Kidney (tissue), 22 donors: Measurements from ENCODE around the gene GOLGA2. TPM values are rescaled to one million over a fixed set of nuclear protein-coding genes. Genes with fewer than 3 reads are reported as not detected.

ENCODE experiments used
- DNase-seq, 5 donors: peaks; one replicate each; pipeline ENCODE4 v3.0.0-alpha.2; 2013 to 2020
- FAIRE-seq: peaks from 2 replicates; lab custom pipeline; 2012; peaks lifted over from hg19 to GRCh38; lab: Jason Lieb, UNC
- H3K27ac ChIP-seq, 2 donors: one replicate each; pipeline ENCODE4 v1.7.0; 2013; ENCODE audit warnings: low read depth in 2 of 2, low read length in 2 of 2, inconsistent platforms in 1 of 2
- H3K27me3 ChIP-seq: one replicate; pipeline ENCODE4 v1.7.1; 2013; ENCODE audit warnings: low read length, inconsistent platforms; ENCODE audit not compliant: control insufficient read depth, insufficient read depth
- H3K36me3 ChIP-seq, 3 donors: one replicate each; pipeline versions ENCODE4 v1.7.0 to v1.7.1; 2013; ENCODE audit warnings: low read length in 3 of 3, control low read depth in 1 of 3, inconsistent platforms in 1 of 3; ENCODE audit not compliant: insufficient read depth in 3 of 3, control insufficient read depth in 2 of 3
- H3K4me1 ChIP-seq, 3 donors: one replicate each; pipeline versions ENCODE4 v1.7.0 to v1.7.1; 2013; ENCODE audit warnings: low read length in 3 of 3, inconsistent platforms in 1 of 3, low read depth in 1 of 3; ENCODE audit not compliant: control insufficient read depth in 2 of 3, insufficient read depth in 2 of 3
- H3K4me3 ChIP-seq, 3 donors: one replicate each; pipeline versions ENCODE4 v1.7.0 to v1.8.1; 2013; ENCODE audit warnings: low read length in 3 of 3, control low read depth in 1 of 3, inconsistent platforms in 1 of 3
- H3K9ac ChIP-seq, 3 donors: one replicate each; pipeline versions ENCODE4 v1.7.0 to v1.7.1; 2013; ENCODE audit warnings: low read length in 3 of 3, control low read depth in 1 of 3, inconsistent platforms in 1 of 3
- H3K9me3 ChIP-seq, 3 donors: one replicate each; pipeline versions ENCODE4 v1.7.0 to v1.7.1; 2013; ENCODE audit warnings: low read length in 3 of 3, control low read depth in 1 of 3, inconsistent platforms in 1 of 3; ENCODE audit not compliant: control insufficient read depth in 2 of 3, insufficient read depth in 1 of 3
- intact Hi-C: fragments of 100-400 bp; cut with DNase I; formaldehyde crosslinking; loops from one replicate; pipeline ENCODE4 v1.11.1; 2022
- long read RNA-seq, 10 donors: library from polyadenylated mRNA in 1 of 10; unstranded in 1 of 10; transcript quantifications; one replicate each; pipeline ENCODE4 v2.0.0 and lab custom pipeline, GENCODE V29; 2021 to 2026
- polyA plus RNA-seq: library from polyadenylated mRNA; stranded (reverse); fragments of 350-450 nt; fragmentation: Illumina TruSeq; extraction: RNeasy Lipid Tissue Mini Kit (QIAGEN cat#74804); gene quantifications from one replicate; pipeline ENCODE4 v1.2.3, GENCODE V29; 2014; ENCODE audit warnings: low read depth, low replicate concordance; ENCODE audit not compliant: insufficient read depth
- total RNA-seq: library from RNA; stranded (reverse); fragmentation: NEBNext Ultra II Directional; extraction: Animal tissue kit (Norgen Biotek cat#: 25700); gene quantifications from one replicate; pipeline ENCODE4 v1.2.1, GENCODE V29; 2021
- TF ChIP-seq, protein P1 (sequence below): IDR thresholded peaks from 3 replicates; pipeline ENCODE4 v1.5.1; 2012; ENCODE audit warnings: mild to moderate bottlenecking, moderate library complexity, borderline replicate concordance; ENCODE audit not compliant: insufficient read depth; ENCODE audit errors: extremely low read depth
- donor health status: control.
- donor health status: control.
- donor health status: control.
- donor health status: control.
- donor health status: control.
- donor health status: DM: yes; HTN: yes; CAD: no.
- donor health status: Normal renal cell carcinoma (clear cell type).

GOLGA2 gene, protein sequence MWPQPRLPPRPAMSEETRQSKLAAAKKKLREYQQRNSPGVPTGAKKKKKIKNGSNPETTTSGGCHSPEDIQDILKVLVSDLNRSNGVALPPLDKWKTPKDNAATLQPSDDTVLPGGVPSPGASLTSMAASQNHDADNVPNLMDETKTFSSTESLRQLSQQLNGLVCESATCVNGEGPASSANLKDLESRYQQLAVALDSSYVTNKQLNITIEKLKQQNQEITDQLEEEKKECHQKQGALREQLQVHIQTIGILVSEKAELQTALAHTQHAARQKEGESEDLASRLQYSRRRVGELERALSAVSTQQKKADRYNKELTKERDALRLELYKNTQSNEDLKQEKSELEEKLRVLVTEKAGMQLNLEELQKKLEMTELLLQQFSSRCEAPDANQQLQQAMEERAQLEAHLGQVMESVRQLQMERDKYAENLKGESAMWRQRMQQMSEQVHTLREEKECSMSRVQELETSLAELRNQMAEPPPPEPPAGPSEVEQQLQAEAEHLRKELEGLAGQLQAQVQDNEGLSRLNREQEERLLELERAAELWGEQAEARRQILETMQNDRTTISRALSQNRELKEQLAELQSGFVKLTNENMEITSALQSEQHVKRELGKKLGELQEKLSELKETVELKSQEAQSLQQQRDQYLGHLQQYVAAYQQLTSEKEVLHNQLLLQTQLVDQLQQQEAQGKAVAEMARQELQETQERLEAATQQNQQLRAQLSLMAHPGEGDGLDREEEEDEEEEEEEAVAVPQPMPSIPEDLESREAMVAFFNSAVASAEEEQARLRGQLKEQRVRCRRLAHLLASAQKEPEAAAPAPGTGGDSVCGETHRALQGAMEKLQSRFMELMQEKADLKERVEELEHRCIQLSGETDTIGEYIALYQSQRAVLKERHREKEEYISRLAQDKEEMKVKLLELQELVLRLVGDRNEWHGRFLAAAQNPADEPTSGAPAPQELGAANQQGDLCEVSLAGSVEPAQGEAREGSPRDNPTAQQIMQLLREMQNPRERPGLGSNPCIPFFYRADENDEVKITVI
- total RNA-seq (79.7 TPM), polyA plus RNA-seq (42.9 TPM)
- long read RNA-seq, donor 1, partial matches to known transcripts: 0 of 5 reads
- long read RNA-seq, donor 1, other reads (novel, unspliced or antisense): 0 of 5 reads
- long read RNA-seq, donor 2, partial matches to known transcripts: 10 of 29 reads
- long read RNA-seq, donor 2, other reads (novel, unspliced or antisense): 17 of 29 reads
- long read RNA-seq, donor 3, partial matches to known transcripts: 144 of 161 reads
- long read RNA-seq, donor 3, other reads (novel, unspliced or antisense): 15 of 161 reads
- long read RNA-seq, donor 4, full-length matches to known transcripts: 2 of 27 reads
- long read RNA-seq, donor 4, partial matches to known transcripts: 0 of 27 reads
- long read RNA-seq, donor 4, other reads (novel, unspliced or antisense): 25 of 27 reads
- long read RNA-seq, donor 5: 0 reads
- long read RNA-seq, donor 6, partial matches to known transcripts: 0 of 1 reads
- long read RNA-seq, donor 6, other reads (novel, unspliced or antisense): 0 of 1 reads
- long read RNA-seq, donor 7, full-length matches to known transcripts: 6 of 31 reads
- long read RNA-seq, donor 7, partial matches to known transcripts: 6 of 31 reads
- long read RNA-seq, donor 7, other reads (novel, unspliced or antisense): 19 of 31 reads
- long read RNA-seq, donor 8, partial matches to known transcripts: 24 of 44 reads
- long read RNA-seq, donor 8, other reads (novel, unspliced or antisense): 20 of 44 reads
- long read RNA-seq, donor 9: 0 reads
- long read RNA-seq, donor 10, partial matches to known transcripts: 15 of 39 reads
- long read RNA-seq, donor 10, other reads (novel, unspliced or antisense): 21 of 39 reads

DNA sequence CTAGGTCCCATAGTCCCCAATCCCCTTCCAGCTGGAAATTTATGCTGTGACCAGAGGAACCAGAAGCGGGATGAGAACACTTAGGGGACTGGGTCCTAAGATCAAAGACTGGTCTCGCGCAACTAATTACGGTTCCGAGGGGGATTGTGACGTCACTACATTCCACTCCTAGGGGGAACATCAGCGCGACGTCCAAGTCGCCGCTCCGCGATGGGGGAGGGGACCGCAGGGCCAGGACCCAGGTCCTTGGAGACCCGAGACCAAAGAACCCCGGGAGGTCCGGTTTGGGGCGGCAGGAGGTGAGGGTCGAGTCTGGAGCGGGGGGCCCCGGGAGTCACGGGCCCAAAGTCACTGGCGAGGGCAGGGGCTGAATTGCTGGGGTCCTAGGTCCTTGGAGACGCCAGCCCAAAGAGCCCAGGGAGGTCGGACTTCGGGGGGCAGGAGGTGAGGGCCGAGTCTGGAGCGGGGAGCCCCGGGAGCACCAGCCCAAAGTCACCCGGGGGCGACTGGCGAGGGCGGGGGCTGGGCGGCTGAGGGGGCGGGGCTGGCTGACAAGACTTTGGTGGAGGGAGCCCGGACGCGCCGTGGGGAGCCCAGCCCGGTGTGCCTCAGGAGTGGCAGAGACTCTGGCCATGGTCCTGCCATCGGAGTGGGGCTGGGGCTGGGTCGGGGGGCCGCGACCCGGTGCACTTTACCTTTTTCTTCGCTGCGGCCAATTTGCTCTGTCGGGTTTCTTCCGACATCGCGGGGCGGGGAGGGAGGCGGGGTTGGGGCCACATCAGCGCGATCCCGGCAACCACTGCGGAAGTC lies at the start of gene GOLGA2:
TSS of gene GOLGA2 (minus strand) at position 810 of the 810 bp plus-strand sequence. CDS start at position 779, 31 bp downstream.
- TF ChIP-seq, protein P1, sequence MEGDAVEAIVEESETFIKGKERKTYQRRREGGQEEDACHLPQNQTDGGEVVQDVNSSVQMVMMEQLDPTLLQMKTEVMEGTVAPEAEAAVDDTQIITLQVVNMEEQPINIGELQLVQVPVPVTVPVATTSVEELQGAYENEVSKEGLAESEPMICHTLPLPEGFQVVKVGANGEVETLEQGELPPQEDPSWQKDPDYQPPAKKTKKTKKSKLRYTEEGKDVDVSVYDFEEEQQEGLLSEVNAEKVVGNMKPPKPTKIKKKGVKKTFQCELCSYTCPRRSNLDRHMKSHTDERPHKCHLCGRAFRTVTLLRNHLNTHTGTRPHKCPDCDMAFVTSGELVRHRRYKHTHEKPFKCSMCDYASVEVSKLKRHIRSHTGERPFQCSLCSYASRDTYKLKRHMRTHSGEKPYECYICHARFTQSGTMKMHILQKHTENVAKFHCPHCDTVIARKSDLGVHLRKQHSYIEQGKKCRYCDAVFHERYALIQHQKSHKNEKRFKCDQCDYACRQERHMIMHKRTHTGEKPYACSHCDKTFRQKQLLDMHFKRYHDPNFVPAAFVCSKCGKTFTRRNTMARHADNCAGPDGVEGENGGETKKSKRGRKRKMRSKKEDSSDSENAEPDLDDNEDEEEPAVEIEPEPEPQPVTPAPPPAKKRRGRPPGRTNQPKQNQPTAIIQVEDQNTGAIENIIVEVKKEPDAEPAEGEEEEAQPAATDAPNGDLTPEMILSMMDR: no peak
- Histone ChIP-seq H3K9me3 (no peaks in the 10 kb centered on the region), H3K36me3 (peaks cover 2 to 14% (median 13%) of the 10 kb centered on the region in 3 donors), H3K4me1 (peaks cover 0 to 16% (median 3%) of the 10 kb centered on the region in 3 donors), H3K27me3 (no peaks in the 10 kb centered on the region), H3K4me3 (peak within 1 kb of the TSS; percentile 80 to 95 (median 91)), H3K9ac (peak within 1 kb of the TSS; percentile 76 to 97 (median 77)), H3K27ac (peak within 1 kb of the TSS; percentile 82 to 86)
- DNase-seq (peak in 3 of 5 donors; percentile 46 to 84 (median 60)), FAIRE-seq (no peak)
- intact Hi-C loops: no loop called here

DNA sequence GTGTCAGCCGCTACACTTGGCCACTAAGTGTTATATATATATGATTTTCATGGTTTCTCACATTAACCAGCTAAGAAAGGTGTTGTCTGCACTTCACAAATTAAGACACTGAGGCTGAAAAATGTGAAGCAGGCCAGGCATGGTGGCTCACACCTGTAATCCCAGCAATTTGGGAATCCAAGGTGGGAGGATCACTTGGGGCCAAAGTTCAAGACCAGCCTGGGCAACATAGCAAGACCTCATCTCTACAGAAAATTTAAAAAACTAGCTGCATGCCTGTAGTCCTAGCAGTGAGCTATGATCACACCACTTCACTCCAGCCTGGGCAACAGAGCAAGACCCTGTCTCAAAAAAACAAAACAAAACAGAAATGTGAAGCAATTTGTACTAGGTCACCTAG lies 48.6 kb upstream of the GOLGA2 start:
- H3K27ac ChIP-seq: no peak overlapping the region
- FAIRE-seq (no peak), DNase-seq (no peak)
- H3K9ac ChIP-seq: no peak overlapping the region
- intact Hi-C loops: no loop called here
- TF ChIP-seq, protein P1: no peak
- no peaks in the 10 kb centered on the region for H3K9me3 ChIP-seq
- no peaks in the 10 kb centered on the region for H3K27me3 ChIP-seq
- H3K4me1 ChIP-seq: peaks cover 0 to 18% (median 11%) of the 10 kb centered on the region in 3 donors
- no peak overlapping the region for H3K4me3 ChIP-seq
- H3K36me3 ChIP-seq: peaks cover 6 to 19% (median 16%) of the 10 kb centered on the region in 3 donors
